DOHH2 (cell line): Measurements from ENCODE around the gene CPOX.

Experiments
- H3F3A ChIP-seq: fragments of 200-600 bp; sonication (generic), shearing (Covaris generic); 2 replicates; pipeline ENCODE4 v1.6.0; 2016; ENCODE audit warnings: antibody characterized with exemption, mild to moderate bottlenecking; ENCODE audit not compliant: control insufficient read depth, insufficient read depth
- H3K27ac ChIP-seq: fragments of 200-600 bp; sonication (generic); 2 replicates; pipeline ENCODE4 v1.5.1; 2014; ENCODE audit warnings: low read depth, mild to moderate bottlenecking, low read length, moderate library complexity
- H3K27me3 ChIP-seq: fragments of 200-600 bp; sonication (generic); 2 replicates; pipeline ENCODE4 v1.6.1; 2014; ENCODE audit warnings: mild to moderate bottlenecking, low read length, mixed read lengths; ENCODE audit not compliant: control insufficient read depth
- H3K36me3 ChIP-seq: fragments of 200-600 bp; sonication (generic); 2 replicates; pipeline ENCODE4 v1.6.1; 2014; ENCODE audit warnings: mild to moderate bottlenecking, low read length, moderate library complexity, mixed read lengths; ENCODE audit not compliant: control insufficient read depth
- H3K4me1 ChIP-seq: fragments of 200-600 bp; sonication (generic); 2 replicates; pipeline ENCODE4 v1.6.1; 2014; ENCODE audit warnings: mild to moderate bottlenecking, low read length, mixed read lengths; ENCODE audit not compliant: control insufficient read depth
- H3K4me2 ChIP-seq: fragments of 200-600 bp; sonication (generic); 2 replicates; pipeline ENCODE4 v1.6.0; 2014; ENCODE audit warnings: mild to moderate bottlenecking, low read length, moderate library complexity
- H3K4me3 ChIP-seq: fragments of 200-600 bp; sonication (generic); 2 replicates; pipeline ENCODE4 v1.5.1; 2014; ENCODE audit warnings: mild to moderate bottlenecking, low read length, mixed read lengths
- H3K79me2 ChIP-seq: fragments of 200-600 bp; sonication (generic); 2 replicates; pipeline ENCODE4 v1.6.1; 2014; ENCODE audit warnings: mild to moderate bottlenecking, low read length, mixed read lengths; ENCODE audit not compliant: control insufficient read depth
- H3K9me2 ChIP-seq: fragments of 200-600 bp; sonication (generic); replicated peaks from 2 replicates; pipeline ENCODE4 v1.6.1; 2014; ENCODE audit warnings: mild to moderate bottlenecking, low read length, mixed read lengths; ENCODE audit not compliant: control insufficient read depth
- H3K9me3 ChIP-seq: fragments of 200-600 bp; sonication (generic); 2 replicates; pipeline ENCODE4 v1.6.1; 2014; ENCODE audit warnings: antibody characterized with exemption, low read length, mixed read lengths; ENCODE audit not compliant: control insufficient read depth, insufficient read depth
- H4K20me1 ChIP-seq: fragments of 200-600 bp; sonication (generic); 2 replicates; pipeline ENCODE4 v1.6.0; 2014; ENCODE audit warnings: low read depth, mild to moderate bottlenecking, antibody characterized with exemption, low read length, moderate library complexity; ENCODE audit not compliant: control insufficient read depth, insufficient read depth
- CTCF ChIP-seq: fragments of 200-600 bp; sonication (generic); IDR thresholded peaks from one replicate; pipeline ENCODE4 v1.5.1; 2014; ENCODE audit warnings: antibody characterized with exemption, mild to moderate bottlenecking, low read depth, low read length; ENCODE audit not compliant: poor library complexity, severe bottlenecking
- EZH2phosphoT487 ChIP-seq: fragments of 200-600 bp; sonication (generic); IDR thresholded peaks from 2 replicates; pipeline ENCODE4 v1.6.1; 2017; ENCODE audit warnings: borderline replicate concordance, mild to moderate bottlenecking, antibody characterized with exemption, low read length, moderate library complexity, mixed read lengths

CPOX gene

GRCh38 chr3:98599647-98600411 lies 6.4 kb upstream of the CPOX start:
- Histone ChIP-seq H3K9me2 (no peaks in the 10 kb centered on the region), H3K27me3 (no peaks in the 10 kb centered on the region), H3F3A (no peaks in the 10 kb centered on the region; the same call in 1 of the 2 replicates), H3K36me3 (no peaks in the 10 kb centered on the region), H3K4me3 (no peak overlapping the region), H3K4me1 (peaks cover 10% of the 10 kb centered on the region; the same call in 1 of the 2 replicates), H3K79me2 (no peaks in the 10 kb centered on the region), H4K20me1 (no peaks in the 10 kb centered on the region), H3K4me2 (no peak overlapping the region), H3K9me3 (no peaks in the 10 kb centered on the region), H3K27ac (no peak overlapping the region)
- TF ChIP-seq CTCF (no peak), EZH2phosphoT487 (no peak)

GRCh38 chr3:98598492-98598891 lies 5.1 kb upstream of the CPOX start:
- Histone ChIP-seq H3K9me3 (no peaks in the 10 kb centered on the region), H3K4me3 (no peak overlapping the region), H3K4me1 (peaks cover 22% of the 10 kb centered on the region), H3K36me3 (no peaks in the 10 kb centered on the region), H3K27ac (no peak overlapping the region), H3K4me2 (no peak overlapping the region), H3K79me2 (no peaks in the 10 kb centered on the region), H3K9me2 (no peaks in the 10 kb centered on the region), H4K20me1 (no peaks in the 10 kb centered on the region), H3F3A (no peaks in the 10 kb centered on the region; the same call in 1 of the 2 replicates), H3K27me3 (no peaks in the 10 kb centered on the region)
- no peak for TF ChIP-seq EZH2phosphoT487
- TF ChIP-seq CTCF: no peak

GRCh38 chr3:98596541-98597500 lies 3.4 kb upstream of the CPOX start:
- no peak overlapping the region for H3K4me3 ChIP-seq
- H3F3A ChIP-seq: no peaks in the 10 kb centered on the region; the same call in 1 of the 2 replicates
- peak; percentile 76 for TF ChIP-seq CTCF
- TF ChIP-seq EZH2phosphoT487: no peak
- H3K27me3 ChIP-seq: no peaks in the 10 kb centered on the region
- peaks cover 5% of the 10 kb centered on the region; the same call in 1 of the 2 replicates for H4K20me1 ChIP-seq
- no peaks in the 10 kb centered on the region for H3K36me3 ChIP-seq
- H3K4me2 ChIP-seq: no peak overlapping the region
- H3K9me3 ChIP-seq: no peaks in the 10 kb centered on the region
- H3K9me2 ChIP-seq: no peaks in the 10 kb centered on the region
- H3K27ac ChIP-seq: no peak overlapping the region
- peaks cover 31% of the 10 kb centered on the region for H3K4me1 ChIP-seq
- peaks cover 15% of the 10 kb centered on the region for H3K79me2 ChIP-seq
